HTERT RPE-1 (cell line): Measurements from ENCODE around the gene TYW1.
"Not testable (repeated sequence)": the region's sequence is repeated elsewhere in the genome, so short reads cannot be mapped to it uniquely, and the experiment has no call there.

Experiments
- in situ Hi-C: fragments of 300-500 bp; cut with MboI; formaldehyde crosslinking; loops from 4 replicates; pipeline ENCODE4 v1.14.3; 2020; ENCODE audit warnings: low sequenced_read_pairs

Gene TYW1

GRCh38 chr7:67233506-67233905, 236.9 kb downstream of the TYW1 start:
- in situ Hi-C loops: not testable (repeated sequence)

- in situ Hi-C loops: not testable (repeated sequence)
These were observed 239.6 kb downstream of the TYW1 start for GRCh38 chr7:67236216-67236615.

GRCh38 chr7:67242871-67243270, 246.2 kb downstream of the TYW1 start:
- in situ Hi-C loops: not testable (repeated sequence)

- in situ Hi-C loops: not testable (repeated sequence)
These were observed 251.7 kb downstream of the TYW1 start for GRCh38 chr7:67248364-67248763.

GRCh38 chr7:67251986-67252558, 255.4 kb downstream of the TYW1 start:
- in situ Hi-C loops: no loop called here

- in situ Hi-C loops: not testable (repeated sequence)
These were observed 258.4 kb downstream of the TYW1 start for GRCh38 chr7:67255076-67255475.

- in situ Hi-C loops: not testable (repeated sequence)
These were observed 261.1 kb downstream of the TYW1 start for GRCh38 chr7:67257779-67258178.

- in situ Hi-C loops: not testable (repeated sequence)
These were observed 262.7 kb downstream of the TYW1 start for GRCh38 chr7:67259363-67259762.

- in situ Hi-C loops: not testable (repeated sequence)
These were observed 263.5 kb downstream of the TYW1 start for GRCh38 chr7:67260166-67260586.

- in situ Hi-C loops: not testable (repeated sequence)
These were observed 267.4 kb downstream of the TYW1 start for GRCh38 chr7:67264000-67264399.

- in situ Hi-C loops: not testable (repeated sequence)
These were observed 269.4 kb downstream of the TYW1 start for GRCh38 chr7:67266070-67266469.

GRCh38 chr7:67267914-67268313, 271.3 kb downstream of the TYW1 start:
- in situ Hi-C loops: no loop called here

- in situ Hi-C loops: not testable (repeated sequence)
These were observed 273.3 kb downstream of the TYW1 start for GRCh38 chr7:67269916-67270315.
